GM19035 (cell line): Measurements from ENCODE around the gene LLCFC1.
"Not testable (repeated sequence)": the region's sequence is repeated elsewhere in the genome, so short reads cannot be mapped to it uniquely, and the experiment has no call there.

Source experiments
- ATAC-seq: cut with Tn5 transposase; IDR thresholded peaks from one replicate; pipeline ENCODE4 v1.9.1; 2021; ENCODE audit not compliant: unreplicated experiment

The LLCFC1 gene

DNA sequence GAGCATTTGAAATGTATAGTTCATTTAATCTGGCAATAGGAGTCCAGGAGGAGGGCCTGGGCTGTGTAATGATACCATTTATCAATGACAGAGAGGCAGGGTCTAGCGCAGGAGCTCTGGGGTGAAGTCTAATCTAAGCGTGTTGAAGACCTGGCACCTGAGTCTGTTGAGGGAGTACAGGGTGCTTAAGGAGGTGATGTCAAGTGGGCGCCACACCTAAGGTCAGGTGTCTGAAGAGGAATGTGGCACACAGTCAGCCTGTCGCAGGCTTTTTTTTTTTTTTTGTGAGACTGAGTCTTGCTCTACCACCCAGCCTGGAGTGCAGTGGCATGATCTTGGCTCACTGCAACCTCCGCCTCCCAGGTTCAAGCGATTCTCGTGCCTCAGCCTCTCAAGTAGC is 2.3 kb downstream of the LLCFC1 start:
- no peak for ATAC-seq

DNA sequence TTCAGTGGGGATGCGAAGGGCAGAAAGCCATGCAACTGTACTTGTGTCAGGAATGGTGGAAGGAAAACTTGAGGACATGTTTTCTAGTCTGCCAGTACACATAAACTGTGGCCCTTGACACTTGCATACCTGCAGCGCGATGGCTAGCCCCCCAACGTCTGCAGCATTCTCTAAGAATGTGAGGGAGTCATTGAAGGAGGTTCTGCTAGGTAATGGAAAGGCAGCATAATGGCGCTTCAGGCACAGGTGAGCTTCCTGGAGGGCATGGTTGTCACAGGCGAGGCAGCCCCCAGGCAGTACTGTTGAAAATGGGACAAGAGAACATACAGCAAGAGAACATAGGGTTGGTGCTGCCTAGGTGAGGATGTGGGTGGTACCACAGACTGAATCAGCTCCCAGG is 3.5 kb downstream of the LLCFC1 start:
- ATAC-seq, result no peak

DNA sequence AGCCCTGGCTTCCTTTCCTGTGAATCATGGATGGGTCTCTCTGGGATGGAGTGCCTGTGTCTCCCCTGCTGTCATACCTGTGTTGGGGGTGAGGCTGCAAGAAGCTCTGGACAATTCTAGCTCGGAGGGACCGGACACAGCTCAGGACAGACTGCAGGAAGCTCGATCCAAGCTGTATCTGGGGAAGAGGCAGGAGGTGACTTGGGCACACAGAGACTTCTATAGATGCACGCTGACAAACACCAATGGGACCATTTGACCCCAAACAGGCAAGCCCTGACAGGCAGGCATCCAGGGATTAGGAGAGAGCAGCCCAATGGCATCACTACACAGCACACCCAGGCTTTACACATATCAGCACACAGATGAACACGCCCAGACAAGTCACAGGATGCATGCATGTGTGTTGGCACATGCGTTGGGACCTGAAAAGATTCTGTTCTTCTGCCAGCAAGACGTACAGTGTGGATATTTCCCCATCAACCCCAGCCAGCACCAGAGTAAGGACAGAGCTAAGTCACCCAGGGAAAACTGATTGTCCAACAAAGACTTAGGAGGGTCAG is 4.5 kb downstream of the LLCFC1 start:
- no peak for ATAC-seq

DNA sequence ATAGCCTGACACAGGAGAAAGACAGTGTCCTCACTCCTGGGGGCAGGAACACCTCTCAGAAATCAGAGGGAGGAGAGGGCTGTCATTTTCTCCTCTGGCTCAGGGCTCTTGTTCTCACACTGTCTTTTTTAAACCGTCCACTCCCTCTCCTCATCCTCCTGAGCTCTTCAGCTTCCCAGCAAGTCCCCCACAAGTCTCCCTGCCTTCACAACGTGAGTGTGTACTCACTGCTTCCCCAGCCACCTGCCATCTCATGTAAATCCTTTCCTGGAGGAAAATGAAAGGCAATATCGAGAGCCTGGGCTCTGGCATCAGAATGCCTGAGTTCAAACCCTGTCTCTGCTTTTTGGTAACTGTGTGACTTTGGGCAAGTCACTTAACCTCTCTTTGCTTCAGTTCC is 5.7 kb downstream of the LLCFC1 start:
- no peak for ATAC-seq

DNA sequence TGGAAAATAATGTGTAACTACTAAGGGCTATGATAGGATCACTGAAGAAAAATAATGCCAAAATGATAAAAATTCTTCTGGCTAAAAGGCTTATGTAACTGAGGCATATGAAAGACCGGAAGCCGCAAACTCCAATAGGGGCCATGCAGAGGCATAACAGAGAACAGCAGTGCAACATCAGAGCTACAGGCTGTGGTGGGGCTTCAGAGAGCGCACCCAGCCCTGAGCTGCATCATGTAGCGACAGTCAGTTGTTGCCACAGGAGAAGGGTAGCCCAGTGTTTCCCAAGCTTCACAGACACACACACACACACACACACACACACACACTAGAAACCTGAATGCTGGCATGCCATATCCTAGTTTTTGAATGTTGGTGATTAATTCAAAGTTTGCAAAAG is 9.3 kb downstream of the LLCFC1 start:
- no peak for ATAC-seq

DNA sequence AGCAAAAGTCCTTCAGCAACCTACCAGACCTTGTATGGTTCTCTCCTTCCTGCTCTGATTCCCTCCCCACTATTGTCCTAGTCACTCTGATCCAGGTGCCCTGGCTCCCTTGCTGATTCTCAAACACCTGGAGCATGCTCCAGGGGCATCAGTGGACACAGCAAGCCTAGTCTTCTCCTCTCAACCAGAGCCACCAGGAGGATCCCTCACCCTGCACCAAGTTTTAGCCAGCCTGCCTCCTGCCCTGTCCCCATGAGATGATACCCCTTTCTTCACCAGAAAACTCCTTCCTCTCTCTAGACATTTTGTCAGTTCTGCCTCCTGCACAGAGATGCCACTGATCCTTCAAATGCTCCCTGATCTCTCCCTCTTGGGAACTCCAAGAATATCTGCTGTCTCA is 11.0 kb downstream of the LLCFC1 start:
- ATAC-seq, result no peak

DNA sequence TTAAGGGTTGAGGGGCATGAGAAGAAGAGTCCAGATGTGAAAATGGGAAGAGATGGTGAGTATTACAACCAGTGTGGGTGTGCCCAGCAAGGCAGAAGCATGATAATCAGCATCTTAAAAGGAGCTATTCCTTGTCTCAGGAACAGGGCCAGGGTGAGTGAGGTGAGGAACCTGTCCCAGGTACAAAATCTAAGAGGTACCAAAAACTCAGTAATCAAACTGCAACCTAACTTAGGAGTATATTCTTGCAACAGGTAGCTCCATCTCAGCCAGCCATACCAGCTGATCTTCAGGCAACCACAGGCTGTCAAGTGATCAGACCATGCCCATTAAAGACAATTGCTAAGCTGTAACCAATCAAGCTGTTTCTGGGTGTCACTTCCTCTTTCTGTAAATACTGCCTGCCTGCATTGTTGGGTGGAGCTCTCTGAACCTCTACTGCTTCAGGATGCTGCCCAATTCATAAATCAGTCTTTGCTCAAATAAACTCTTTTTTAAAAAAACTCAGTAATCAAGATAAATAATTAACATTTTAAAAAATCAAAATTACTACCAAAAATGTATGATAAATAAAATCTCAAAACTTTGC is 15.5 kb downstream of the LLCFC1 start:
- no peak for ATAC-seq

DNA sequence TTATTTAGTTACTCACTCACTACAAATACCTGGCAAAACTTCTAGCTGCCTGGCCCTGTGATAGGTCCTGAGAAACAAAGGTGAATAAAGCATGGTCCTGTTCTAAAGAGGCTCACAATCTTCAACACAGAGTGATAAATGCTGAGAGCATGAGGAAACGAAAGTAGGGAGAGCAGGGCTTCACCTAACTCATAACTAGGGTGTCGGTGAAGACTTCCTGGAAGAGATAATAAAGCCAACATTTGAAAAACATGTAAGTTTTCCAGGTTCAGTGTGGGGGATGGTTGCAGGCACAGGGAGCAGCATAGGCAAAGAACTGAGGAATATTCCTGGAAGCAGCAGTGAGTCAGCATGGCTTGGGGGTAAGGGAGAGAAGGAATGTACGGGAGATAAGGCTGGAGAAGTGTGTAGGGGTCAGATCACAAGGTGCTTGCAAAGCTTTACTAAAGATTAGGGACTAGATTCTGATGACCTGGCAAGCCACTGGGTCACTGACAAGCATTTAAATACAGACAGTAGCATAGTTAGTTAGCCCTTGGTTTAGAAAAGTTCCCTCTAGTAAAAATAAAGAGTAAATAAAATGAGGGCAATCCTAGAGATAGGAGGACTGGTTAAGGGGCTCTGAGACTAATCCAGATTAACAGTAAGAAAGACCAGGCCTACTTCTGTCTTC is 17.8 kb downstream of the LLCFC1 start:
- ATAC-seq, result no peak

DNA sequence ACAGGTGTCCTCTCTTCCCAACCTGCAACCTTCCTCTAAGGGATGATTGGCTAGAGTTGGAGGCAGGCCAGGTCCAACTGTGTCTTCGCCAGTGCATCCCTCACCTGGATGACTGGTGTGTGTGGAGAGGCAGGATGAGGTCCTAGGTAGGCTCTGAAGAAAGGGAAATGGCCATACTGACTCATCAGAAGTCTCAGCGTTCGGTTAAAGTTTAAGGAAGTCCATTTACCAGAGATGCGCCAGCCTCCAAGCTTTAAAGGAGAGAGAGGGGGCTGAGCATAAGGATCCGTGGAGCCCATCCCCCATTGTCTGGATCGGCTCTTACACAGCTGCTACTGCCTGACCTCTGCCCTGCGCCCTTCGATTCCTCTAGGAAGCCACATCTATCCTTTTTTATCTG is 18.4 kb downstream of the LLCFC1 start:
- no peak for ATAC-seq

DNA sequence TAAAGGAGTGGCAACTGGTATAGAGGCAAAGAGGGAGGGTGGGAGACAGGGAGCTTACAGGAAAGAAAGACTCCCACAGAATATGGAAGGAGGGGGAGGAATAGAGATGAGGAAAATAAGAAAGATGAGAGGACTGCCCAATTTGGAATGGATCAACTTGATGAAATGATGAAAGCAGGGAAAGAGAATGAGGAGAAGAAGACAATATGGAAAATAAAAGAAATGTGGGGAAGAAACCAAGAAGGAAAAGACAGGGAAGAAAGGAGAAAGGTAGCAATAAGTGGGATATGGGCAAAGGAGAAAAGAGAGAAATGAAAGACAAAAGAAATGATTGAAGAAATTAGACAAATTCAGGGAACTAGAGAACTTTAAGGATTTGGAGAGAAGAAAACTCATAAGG is 19.9 kb downstream of the LLCFC1 start:
- no peak for ATAC-seq

DNA sequence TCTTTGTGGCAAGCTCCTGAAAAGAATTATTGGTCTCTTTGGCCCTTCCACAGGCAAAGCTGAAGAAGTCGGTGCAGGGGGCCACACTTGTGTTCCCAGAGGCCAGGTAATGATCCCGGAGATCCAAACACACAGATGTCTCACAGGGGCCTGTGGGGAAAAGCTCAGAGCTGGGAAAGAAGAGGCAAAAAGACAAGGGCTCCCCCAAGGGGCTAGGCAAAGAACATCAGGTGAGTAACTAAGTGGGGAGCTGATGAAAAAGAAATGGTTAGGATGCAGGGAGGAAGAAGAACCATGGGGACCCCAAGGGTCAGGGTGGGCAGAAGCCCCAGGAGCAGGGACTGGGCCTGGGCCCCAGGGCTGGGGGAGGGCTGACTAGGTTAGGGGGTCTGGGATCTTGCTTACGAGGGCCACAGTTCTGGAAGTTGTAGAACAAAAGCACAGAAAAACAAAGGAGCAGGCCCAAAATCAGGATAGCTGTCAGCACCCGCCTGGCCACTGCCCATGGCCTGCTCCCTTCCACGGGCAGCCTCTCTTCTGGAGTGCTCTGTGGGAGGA is 21.8 kb downstream of the LLCFC1 start:
- ATAC-seq, result no peak

DNA sequence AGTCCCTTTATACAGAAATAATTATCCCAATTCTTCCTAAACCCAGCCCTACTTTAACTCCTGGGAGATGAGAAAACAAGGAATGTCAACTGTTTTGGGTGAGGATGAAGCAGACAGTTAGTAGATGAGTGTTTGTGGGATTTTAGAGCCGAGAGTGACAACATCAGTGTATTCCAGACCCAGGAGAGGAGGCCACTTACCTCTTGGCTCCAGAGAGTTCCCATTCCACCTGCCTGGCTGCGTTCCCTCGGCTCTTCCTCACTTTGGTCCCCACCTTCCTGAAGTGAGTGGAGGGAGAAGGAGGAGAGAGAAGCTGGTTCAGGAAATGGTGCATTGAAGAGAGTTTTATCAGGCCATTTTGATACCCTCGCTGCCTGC is 22.3 kb downstream of the LLCFC1 start:
- ATAC-seq, result no peak

DNA sequence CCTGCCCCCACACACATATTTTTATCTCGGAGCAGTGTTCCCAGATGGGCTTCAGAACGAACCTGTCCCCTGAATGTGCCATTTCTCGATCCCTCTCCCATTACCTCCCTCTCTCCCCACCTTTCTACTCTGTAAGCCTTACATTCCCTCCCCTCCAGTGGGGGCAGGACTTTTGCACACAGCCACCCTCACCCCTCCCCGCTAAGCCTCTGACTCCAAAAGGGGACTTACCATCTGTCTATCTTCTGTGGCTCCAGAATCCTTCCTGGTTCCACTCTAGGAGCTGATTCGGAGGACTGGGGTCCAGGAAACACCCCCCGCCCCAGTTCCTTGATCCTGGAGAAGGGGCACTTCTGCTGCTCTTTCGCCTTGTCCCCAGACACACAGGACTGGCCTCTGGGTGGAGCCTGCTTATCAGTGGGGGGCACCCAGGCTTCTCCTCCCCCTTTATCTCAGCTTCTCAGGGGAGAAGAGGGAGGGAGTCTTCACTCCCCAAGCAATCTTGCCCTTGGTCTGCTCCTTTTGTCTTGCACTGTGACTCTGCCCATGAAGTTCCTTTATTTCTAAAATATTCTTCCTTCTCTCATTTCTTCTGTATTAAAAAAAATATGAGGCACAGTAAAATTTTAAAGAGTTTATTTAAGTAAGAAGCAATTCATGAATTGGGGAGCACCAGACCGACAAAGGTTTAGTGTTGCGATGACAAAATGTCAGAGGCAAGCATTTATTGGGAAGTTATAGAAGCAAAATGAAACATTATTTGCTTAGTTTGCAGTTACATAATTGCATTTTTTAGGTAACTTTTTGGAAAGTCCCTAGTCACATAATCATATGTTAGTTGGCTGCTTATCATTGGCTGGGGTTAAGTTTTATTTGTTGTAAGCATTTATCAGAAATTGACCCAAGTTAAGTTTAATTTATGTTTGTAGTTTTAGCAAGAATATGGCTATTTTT is 23.0 kb downstream of the LLCFC1 start, which contains the start of gene KEL:
KEL (minus strand) TSS at position 391 of the 954 bp plus-strand sequence; CDS start at position 234, 157 bp downstream.
- ATAC-seq, result no peak

DNA sequence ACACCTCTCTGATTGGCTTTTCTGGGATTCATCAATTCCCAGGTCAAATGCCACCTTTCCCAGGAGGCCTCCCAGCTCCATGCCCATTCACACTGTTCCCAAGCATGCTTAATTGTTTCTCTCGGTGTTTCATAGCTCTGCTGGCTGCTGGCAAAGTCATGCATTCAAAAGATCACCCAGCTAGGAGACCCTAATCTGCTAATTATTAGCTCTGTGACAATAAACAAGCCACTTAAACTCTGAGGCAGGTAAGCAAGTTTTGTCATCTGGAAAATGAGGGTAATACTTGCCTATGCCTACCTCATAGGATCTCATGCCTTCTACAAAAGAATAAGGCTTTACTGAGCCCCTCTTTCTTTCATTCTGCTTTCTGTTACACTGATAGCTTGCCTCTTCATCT is 23.7 kb downstream of the LLCFC1 start:
- ATAC-seq, result no peak

DNA sequence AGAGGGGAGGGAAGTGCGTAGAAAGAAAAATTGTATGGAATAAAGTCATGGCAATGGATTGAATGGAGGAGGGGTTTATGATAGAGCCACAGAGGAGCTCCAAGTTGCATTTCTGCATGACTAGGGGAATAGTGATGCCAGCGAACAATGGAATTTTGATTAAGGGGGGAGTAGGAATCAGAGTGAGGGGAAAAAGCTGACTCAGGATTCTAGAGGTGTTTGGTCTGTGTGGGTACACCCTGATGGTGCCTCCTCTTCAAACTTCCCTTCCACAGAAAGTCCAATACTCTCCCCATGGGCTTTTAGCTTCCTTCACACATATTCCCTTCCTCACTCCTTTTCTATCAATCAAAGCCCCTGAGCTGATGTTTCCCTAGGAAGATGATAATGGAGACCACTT is 24.7 kb downstream of the LLCFC1 start:
- ATAC-seq, result no peak

DNA sequence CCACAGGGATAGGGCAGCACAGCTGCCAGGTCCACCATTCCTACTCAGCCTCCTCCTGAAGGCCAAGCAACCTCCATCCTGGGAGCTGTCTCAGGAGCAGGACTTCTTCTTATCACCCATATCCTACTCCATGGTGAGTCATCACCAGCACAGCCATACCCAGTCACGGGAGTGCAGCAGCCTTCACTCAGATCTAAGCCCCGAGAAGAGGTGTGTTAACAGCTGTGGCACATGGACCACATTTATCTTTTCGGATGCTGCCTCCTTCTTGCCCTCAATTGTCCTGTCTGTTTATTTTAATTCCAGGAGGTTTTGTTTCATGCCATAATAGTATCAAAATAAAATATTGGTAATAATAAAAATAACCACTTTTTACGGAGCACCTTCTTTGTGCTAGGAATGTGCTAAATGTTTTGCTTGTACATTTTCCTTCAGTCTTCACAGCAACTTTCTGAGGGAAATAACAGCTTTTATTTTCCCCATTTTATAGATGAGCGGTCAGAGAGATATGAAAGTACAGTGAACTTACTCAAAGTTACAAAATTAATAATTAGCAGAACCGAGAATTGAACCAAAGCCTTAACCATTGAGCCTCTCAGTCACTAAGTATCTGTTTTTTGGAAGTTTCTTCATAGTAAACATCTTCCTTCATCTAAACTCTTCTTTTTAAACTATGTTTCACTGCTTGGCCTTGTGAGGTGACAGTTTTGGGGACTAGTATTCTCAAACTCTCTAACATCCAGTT is 25.4 kb downstream of the LLCFC1 start:
- no peak for ATAC-seq

DNA sequence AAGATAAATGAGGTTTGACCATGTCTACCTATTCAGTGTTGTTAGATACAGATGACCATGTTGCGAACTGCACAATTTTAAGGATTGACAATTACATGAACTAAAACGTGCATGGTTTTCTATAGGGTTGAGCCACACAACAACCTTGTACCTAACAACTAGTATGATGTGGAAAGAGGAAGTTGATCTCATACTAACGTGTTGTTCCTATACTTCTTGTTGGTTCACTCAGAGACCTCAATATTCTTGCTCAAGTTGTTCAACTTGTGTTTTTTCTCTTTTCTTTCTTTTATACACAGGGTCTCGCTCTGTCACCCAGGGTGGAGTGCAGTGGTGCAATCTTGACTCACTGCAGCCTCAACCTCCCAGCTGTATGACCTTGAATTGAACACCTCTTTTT is 28.9 kb downstream of the LLCFC1 start:
- no peak for ATAC-seq

DNA sequence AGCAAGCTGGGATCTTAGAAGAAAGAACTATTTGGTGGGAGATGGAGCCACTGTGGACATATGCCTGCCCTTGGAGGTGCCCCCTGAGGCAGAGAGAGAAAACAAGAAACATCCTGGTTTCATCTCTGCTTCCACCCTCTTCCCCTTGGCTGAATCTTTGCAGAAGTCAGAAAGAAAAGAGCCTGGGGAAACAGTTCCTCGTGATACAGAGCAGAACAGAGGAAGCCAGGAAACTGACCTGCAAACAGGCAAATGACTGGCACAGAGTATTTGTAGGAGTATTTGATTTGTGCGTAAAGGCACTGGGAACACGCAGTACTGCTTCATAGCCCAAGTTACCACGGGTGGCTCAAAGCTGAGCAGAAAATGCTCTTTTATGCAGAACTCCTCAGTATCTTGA is 29.9 kb downstream of the LLCFC1 start:
- no peak for ATAC-seq

DNA sequence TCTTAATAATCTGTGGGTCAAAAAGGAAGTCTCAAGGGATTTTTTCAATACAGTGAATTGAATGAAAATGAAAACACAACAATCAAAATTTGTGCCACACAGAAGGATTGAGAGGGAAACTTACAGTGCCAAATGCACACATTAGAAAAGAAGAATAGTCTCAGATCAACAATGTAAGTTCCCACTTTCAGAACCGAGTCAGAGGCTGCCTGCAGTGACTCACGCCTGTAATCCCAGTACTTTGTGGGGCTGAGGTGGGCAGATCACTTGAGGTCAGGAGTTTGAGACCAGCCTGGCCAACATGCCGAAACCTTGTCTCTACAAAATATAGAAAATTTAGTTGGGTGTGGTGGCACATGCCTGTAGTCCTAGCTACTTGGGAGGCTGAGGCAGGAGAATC is 35.3 kb downstream of the LLCFC1 start:
- ATAC-seq, result no peak

DNA sequence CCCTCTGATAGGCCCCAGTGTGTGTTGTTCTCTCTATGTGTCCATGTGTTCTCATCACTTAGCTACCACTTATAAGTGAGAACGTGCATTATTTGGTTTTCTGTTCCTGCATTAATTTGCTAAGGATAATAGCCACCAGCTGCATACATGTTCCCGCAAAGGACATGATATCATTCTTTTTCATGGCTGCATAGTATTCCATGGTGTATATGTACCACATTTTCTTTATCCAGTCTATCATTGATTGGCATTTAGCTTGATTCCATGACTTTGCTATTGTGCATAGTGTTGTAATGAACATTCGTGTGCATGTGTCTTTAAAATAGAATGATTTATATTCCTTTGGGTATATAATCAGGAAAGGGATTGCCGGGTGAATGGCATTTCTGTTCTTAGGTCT is 39.1 kb downstream of the LLCFC1 start:
- ATAC-seq, result not testable (repeated sequence)

DNA sequence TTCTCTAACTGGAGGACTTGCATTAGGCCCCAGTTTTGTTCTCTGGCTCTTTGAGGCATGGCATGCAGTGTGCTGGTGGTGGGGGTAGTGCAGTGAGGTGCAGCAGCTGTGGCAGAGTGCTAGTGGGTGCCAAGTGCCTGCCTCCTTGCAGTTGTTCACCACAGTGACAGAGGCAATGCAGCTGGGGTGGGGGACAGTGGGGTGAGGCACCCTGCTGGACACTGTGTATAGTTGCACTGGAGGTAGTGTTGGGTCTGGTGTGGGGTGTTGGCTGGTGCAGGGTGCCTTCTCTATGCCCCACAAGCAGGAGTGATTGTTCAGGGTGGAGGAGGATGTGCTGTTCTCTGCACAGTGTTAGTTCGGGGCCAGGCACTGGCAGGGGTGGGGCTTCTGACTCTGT is 44.5 kb downstream of the LLCFC1 start:
- ATAC-seq, result no peak
